Lower leg skin (tissue), 3 donors: ENCODE data around the gene C6orf89.

Experiments
- POLR2A ChIP-seq, 2 donors: fragments of 450-650 bp; IDR thresholded peaks; one replicate each; pipeline ENCODE4 v1.6.1; 2016 to 2017; ENCODE audit warnings: antibody characterized with exemption in 2 of 2, mild to moderate bottlenecking in 1 of 2, moderate library complexity in 1 of 2
- TF ChIP-seq, protein P1 (sequence below), 3 donors: fragments of 450-650 bp; IDR thresholded peaks; one replicate each; pipeline ENCODE4 v1.5.1; 2016; ENCODE audit warnings: antibody characterized with exemption in 3 of 3, mild to moderate bottlenecking in 3 of 3, moderate library complexity in 2 of 3

- TF ChIP-seq, protein P1, sequence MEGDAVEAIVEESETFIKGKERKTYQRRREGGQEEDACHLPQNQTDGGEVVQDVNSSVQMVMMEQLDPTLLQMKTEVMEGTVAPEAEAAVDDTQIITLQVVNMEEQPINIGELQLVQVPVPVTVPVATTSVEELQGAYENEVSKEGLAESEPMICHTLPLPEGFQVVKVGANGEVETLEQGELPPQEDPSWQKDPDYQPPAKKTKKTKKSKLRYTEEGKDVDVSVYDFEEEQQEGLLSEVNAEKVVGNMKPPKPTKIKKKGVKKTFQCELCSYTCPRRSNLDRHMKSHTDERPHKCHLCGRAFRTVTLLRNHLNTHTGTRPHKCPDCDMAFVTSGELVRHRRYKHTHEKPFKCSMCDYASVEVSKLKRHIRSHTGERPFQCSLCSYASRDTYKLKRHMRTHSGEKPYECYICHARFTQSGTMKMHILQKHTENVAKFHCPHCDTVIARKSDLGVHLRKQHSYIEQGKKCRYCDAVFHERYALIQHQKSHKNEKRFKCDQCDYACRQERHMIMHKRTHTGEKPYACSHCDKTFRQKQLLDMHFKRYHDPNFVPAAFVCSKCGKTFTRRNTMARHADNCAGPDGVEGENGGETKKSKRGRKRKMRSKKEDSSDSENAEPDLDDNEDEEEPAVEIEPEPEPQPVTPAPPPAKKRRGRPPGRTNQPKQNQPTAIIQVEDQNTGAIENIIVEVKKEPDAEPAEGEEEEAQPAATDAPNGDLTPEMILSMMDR (IDR thresholded peaks at IDR 0.05) = no peak
- no peak for TF ChIP-seq POLR2A (IDR thresholded peaks at IDR 0.05)
Measured at GRCh38 chr6:36884610-36885009, 1.1 kb upstream of the C6orf89 start.
